BLaER1 treated with 17β-estradiol and CSF1 and Interleukin-3, amounts not matched to agents 10 nM and 100 nM (cell line): ENCODE data around the gene HIC1.

Experiments
- H3K27ac ChIP-seq, 11 experiments: shearing (Covaris generic); formaldehyde crosslinking; 2 replicates each; pipeline ENCODE4 v1.8.1; 2022
- H3K27me3 ChIP-seq, 11 experiments: shearing (Covaris generic); formaldehyde crosslinking; 2 replicates each; pipeline ENCODE4 v1.8.1; 2022
- H3K36me3 ChIP-seq, 11 experiments: shearing (Covaris generic); formaldehyde crosslinking; 2 replicates each; pipeline ENCODE4 v1.8.1; 2022
- H3K4me1 ChIP-seq, 10 experiments: shearing (Covaris generic); formaldehyde crosslinking; 2 replicates each; pipeline ENCODE4 v1.8.1; 2022
- H3K4me2 ChIP-seq, 11 experiments: shearing (Covaris generic); formaldehyde crosslinking; 2 replicates each; pipeline ENCODE4 v1.8.1; 2022
- H3K4me3 ChIP-seq, 10 experiments: shearing (Covaris generic); formaldehyde crosslinking; 2 replicates each; pipeline ENCODE4 v1.8.1; 2022
- H3K9ac ChIP-seq, 11 experiments: shearing (Covaris generic); formaldehyde crosslinking; 2 replicates each; pipeline ENCODE4 v1.8.1; 2022
- H3K9me3 ChIP-seq, 11 experiments: shearing (Covaris generic); formaldehyde crosslinking; replicated peaks in 1 of 11; 2 replicates each; pipeline ENCODE4 v1.8.1; 2022
- H4K20me1 ChIP-seq, 11 experiments: shearing (Covaris generic); formaldehyde crosslinking; 2 replicates each; pipeline ENCODE4 v1.8.1; 2022
- Cebpa-rat ChIP-seq, 11 experiments: shearing (Covaris generic); IDR thresholded peaks; 2 replicates each; pipeline ENCODE4 v1.8.1; 2022

The HIC1 gene

GRCh38 chr17:2015314-2015713 is 39.6 kb upstream of the HIC1 start:
- Histone ChIP-seq H3K9me3 (peaks cover 0 to 5% (median 0%) of the 10 kb centered on the region in 11 experiments; a peak in 1 of 22 replicates), H3K4me1 (peaks cover 48 to 91% (median 74%) of the 10 kb centered on the region in 10 experiments), H3K27me3 (peaks cover 0 to 28% (median 0%) of the 10 kb centered on the region in 11 experiments; a peak in 5 of 22 replicates), H3K36me3 (0 out of 22 replicates have a peak, but pooled peaks cover 0 to 5% (median 0%) of the 10 kb centered on the region in 11 experiments), H3K4me2 (peak overlapping the region in 3 of 11 experiments; percentile 25 to 100 (median 26); a peak in 1 of 22 replicates), H3K27ac (0 out of 22 replicates have a peak overlapping the region, but pooled peaks of 1 of the 11 experiments have one; percentile 10), H3K9ac (no peak overlapping the region), H4K20me1 (peaks cover 0 to 35% (median 16%) of the 10 kb centered on the region in 11 experiments; a peak in 12 of 22 replicates), H3K4me3 (no peak overlapping the region)
- TF ChIP-seq Cebpa-rat (IDR thresholded peaks at IDR 0.05), result no peak

DNA sequence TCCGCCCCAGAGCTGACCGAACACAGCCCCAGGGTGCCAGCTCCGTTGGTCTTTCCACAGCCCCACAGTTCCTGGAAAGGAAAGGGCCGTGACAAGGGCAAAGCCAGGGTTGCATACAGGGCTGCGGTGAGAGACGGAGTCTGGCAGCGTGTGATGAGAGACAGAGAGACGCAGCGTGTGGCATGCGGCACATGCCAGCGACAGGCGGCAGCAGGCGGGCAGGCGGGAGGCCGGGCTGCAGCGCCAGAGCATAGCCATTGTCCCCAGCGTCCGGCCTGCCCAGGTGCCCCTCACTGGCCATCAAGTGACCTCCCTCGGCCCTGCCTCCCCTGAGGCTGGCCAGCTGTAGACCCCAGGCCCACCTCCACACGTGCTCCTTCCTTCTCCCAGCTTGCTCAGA is 38.4 kb upstream of the HIC1 start:
- Histone ChIP-seq H3K4me1 (peaks cover 52 to 92% (median 75%) of the 10 kb centered on the region in 10 experiments), H3K9me3 (peaks cover 0 to 5% (median 0%) of the 10 kb centered on the region in 11 experiments; a peak in 1 of 22 replicates), H3K4me2 (peak overlapping the region in 9 of 11 experiments; percentile 81 to 100 (median 99); a peak in 19 of 22 replicates), H3K36me3 (0 out of 22 replicates have a peak, but pooled peaks cover 0 to 5% (median 0%) of the 10 kb centered on the region in 11 experiments), H3K27ac (peak overlapping the region in 1 of 11 experiments; percentile 71; a peak in 1 of 22 replicates), H3K27me3 (peaks cover 0 to 35% (median 0%) of the 10 kb centered on the region in 11 experiments; a peak in 5 of 22 replicates), H4K20me1 (peaks cover 0 to 42% (median 19%) of the 10 kb centered on the region in 11 experiments; a peak in 12 of 22 replicates), H3K9ac (peak overlapping the region in 3 of 11 experiments; percentile 49 to 72 (median 63); a peak in 3 of 22 replicates), H3K4me3 (no peak overlapping the region)
- TF ChIP-seq Cebpa-rat (IDR thresholded peaks at IDR 0.05), result no peak

- H3K9ac ChIP-seq, result peak overlapping the region in 10 of 11 experiments; percentile 28 to 72 (median 53); a peak in 17 of 22 replicates
These were observed 37.5 kb upstream of the HIC1 start for GRCh38 chr17:2017274-2017941.

DNA sequence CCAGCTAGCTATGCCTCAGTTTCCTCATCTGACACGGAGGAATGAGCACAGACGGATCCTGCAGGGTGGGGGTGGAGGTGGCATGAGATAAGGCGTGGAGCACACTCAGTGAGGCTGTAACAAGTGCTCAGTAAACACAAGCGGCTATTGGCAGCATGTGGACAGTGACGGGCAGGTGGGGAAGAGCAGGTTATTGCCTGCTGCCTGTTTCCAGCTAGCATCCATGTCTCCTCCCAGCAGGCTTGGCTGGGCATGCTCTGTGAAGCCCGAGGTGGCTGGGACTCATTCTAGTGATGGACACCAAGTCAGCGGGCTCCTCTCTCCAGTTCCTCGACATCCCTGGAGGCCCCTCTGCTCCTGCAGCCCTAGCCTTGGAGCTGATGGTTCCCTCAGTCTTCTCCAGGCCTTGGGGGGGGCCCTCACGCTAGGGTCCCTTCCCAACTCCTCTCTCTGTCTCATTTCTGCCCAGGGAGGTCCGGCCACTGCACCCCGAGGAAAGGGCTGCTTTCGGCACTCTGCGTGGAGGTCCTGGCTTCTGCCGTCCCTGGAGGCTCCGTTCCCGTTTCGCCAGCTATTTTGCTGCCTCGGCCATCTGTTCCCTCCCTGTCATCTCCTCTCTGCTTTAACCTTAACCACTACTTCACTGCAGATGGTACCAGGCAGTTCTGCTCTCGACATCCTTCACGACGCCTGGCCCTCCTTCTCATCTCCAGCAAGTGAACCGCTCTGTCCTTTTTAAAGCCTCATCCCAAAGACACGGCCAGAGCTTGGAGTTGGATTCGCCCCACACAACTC is 36.0 kb upstream of the HIC1 start:
- Histone ChIP-seq H3K27me3 (peaks cover 0 to 45% (median 2%) of the 10 kb centered on the region in 11 experiments; a peak in 13 of 22 replicates), H3K9me3 (peaks cover 0 to 2% (median 0%) of the 10 kb centered on the region in 11 experiments; a peak in 1 of 22 replicates), H3K4me1 (peaks cover 48 to 93% (median 78%) of the 10 kb centered on the region in 10 experiments), H3K36me3 (0 out of 22 replicates have a peak, but pooled peaks cover 0 to 3% (median 0%) of the 10 kb centered on the region in 11 experiments), H3K27ac (peak overlapping the region in 3 of 11 experiments; percentile 2 to 62 (median 61); a peak in 3 of 22 replicates), H4K20me1 (peaks cover 0 to 44% (median 19%) of the 10 kb centered on the region in 11 experiments; a peak in 12 of 22 replicates), H3K4me3 (no peak overlapping the region), H3K4me2 (peak overlapping the region; percentile 81 to 100 (median 99)), H3K9ac (peak overlapping the region in 7 of 11 experiments; percentile 45 to 72 (median 62); a peak in 8 of 22 replicates)
- no peak for TF ChIP-seq Cebpa-rat (IDR thresholded peaks at IDR 0.05)

More at GRCh38 chr17:2017274-2017941, 37.5 kb upstream of the HIC1 start:
- no peak for TF ChIP-seq Cebpa-rat (IDR thresholded peaks at IDR 0.05)
- Histone ChIP-seq H3K27ac (peak overlapping the region in 9 of 11 experiments; percentile 30 to 71 (median 62); a peak in 18 of 22 replicates), H3K4me1 (peaks cover 43 to 92% (median 75%) of the 10 kb centered on the region in 10 experiments), H4K20me1 (peaks cover 0 to 42% (median 19%) of the 10 kb centered on the region in 11 experiments; a peak in 12 of 22 replicates), H3K4me2 (peak overlapping the region; percentile 81 to 100 (median 99)), H3K27me3 (peaks cover 0 to 35% (median 0%) of the 10 kb centered on the region in 11 experiments; a peak in 5 of 22 replicates), H3K4me3 (peak overlapping the region in 6 of 10 experiments; percentile 6 to 53 (median 30); a peak in 8 of 20 replicates), H3K9me3 (peaks cover 0 to 5% (median 0%) of the 10 kb centered on the region in 11 experiments; a peak in 1 of 22 replicates), H3K36me3 (0 out of 22 replicates have a peak, but pooled peaks cover 0 to 5% (median 0%) of the 10 kb centered on the region in 11 experiments)

- Histone ChIP-seq H3K9me3 (no peaks in the 10 kb centered on the region), H3K4me3 (no peak overlapping the region), H3K4me2 (peak overlapping the region in 9 of 11 experiments; percentile 81 to 100 (median 99); a peak in 18 of 22 replicates), H3K4me1 (peaks cover 54 to 96% (median 84%) of the 10 kb centered on the region in 10 experiments), H3K36me3 (no peaks in the 10 kb centered on the region), H3K27me3 (peaks cover 6 to 53% (median 10%) of the 10 kb centered on the region in 11 experiments; a peak in 21 of 22 replicates), H3K27ac (peak overlapping the region in 2 of 11 experiments; percentile 35 to 61; a peak in 3 of 22 replicates), H3K9ac (peak overlapping the region in 3 of 11 experiments; percentile 63 to 64 (median 63); a peak in 2 of 22 replicates), H4K20me1 (peaks cover 0 to 52% (median 19%) of the 10 kb centered on the region in 11 experiments; a peak in 12 of 22 replicates)
- no peak for TF ChIP-seq Cebpa-rat (IDR thresholded peaks at IDR 0.05)
These were observed 35.2 kb upstream of the HIC1 start for GRCh38 chr17:2019723-2020122.

DNA sequence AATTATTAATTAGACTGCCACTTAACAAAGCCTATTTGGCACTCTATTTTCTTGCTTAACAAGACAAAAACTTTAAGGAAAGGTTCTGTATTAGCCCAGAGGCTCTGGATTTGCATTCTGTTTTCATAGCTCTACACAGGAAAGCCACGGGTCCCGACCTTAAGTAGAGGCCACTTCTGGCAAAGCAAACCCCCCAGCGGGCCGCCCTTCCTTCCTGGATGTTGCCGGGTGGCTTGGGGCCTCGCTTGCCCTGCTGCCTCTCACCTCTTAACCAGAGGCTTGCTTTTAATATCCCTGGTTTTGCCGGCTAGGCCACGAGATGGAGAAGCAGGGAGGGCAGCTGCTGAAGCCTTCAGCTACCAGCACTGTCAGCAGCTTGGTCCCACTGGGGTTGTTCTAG is 34.2 kb upstream of the HIC1 start:
- no peak for TF ChIP-seq Cebpa-rat (IDR thresholded peaks at IDR 0.05)
- Histone ChIP-seq H4K20me1 (peaks cover 0 to 56% (median 19%) of the 10 kb centered on the region in 11 experiments; a peak in 12 of 22 replicates), H3K36me3 (no peaks in the 10 kb centered on the region), H3K4me2 (peak overlapping the region; percentile 16 to 100 (median 99); a peak in 20 of 22 replicates), H3K27ac (peak overlapping the region in 5 of 11 experiments; percentile 17 to 61 (median 35); a peak in 7 of 22 replicates), H3K9ac (peak overlapping the region in 7 of 11 experiments; percentile 6 to 67 (median 37); a peak in 8 of 22 replicates), H3K9me3 (no peaks in the 10 kb centered on the region), H3K4me1 (peaks cover 55 to 93% (median 87%) of the 10 kb centered on the region in 10 experiments), H3K27me3 (peaks cover 14 to 63% (median 18%) of the 10 kb centered on the region in 11 experiments), H3K4me3 (peak overlapping the region in 1 of 10 experiments; percentile 27; a peak in 2 of 20 replicates)

DNA sequence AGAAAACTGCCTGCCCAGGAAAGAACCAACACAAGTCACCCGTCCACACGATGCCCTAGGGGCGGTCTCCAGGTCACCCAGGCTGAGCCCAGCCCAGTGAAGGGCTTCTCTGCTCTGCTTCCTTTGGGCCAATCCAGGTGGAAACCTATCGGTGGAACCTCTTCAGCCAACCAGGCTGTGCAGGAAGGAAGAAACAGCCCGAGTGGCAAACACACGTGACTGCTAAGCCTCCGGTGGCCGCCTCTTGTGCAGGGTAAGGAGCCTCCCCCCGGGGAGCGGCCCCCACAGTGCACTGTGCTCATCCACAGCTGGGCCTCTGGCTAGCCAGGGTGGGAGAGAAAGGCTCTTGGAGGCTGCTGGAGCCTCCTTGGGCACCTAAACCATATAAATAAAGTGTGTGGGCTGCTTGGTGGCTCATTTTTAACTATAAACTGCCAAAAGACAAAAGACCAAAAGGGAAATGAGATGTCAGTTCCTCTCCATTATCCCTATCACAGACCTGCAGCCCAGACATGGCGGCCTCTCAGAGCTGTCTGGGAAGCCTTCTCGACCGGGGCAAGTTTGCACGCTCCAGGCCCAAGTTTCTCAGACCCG is 32.2 kb upstream of the HIC1 start:
- H3K9me3 ChIP-seq, result no peaks in the 10 kb centered on the region
- H3K27ac ChIP-seq, result peak overlapping the region in 8 of 11 experiments; percentile 31 to 76 (median 68); a peak in 15 of 22 replicates
- H3K4me1 ChIP-seq, result peaks cover 46 to 91% (median 80%) of the 10 kb centered on the region in 10 experiments
- peak overlapping the region in 8 of 10 experiments; percentile 16 to 87 (median 76); a peak in 15 of 20 replicates for H3K4me3 ChIP-seq
- H3K9ac ChIP-seq, result peak overlapping the region in 8 of 11 experiments; percentile 2 to 85 (median 52); a peak in 15 of 22 replicates
- TF ChIP-seq Cebpa-rat (IDR thresholded peaks at IDR 0.05), result no peak
- H4K20me1 ChIP-seq, result peaks cover 0 to 48% (median 18%) of the 10 kb centered on the region in 11 experiments; a peak in 12 of 22 replicates
- H3K27me3 ChIP-seq, result peaks cover 21 to 80% (median 37%) of the 10 kb centered on the region in 11 experiments
- H3K4me2 ChIP-seq, result peak overlapping the region; percentile 99 to 100 (median 100)
- H3K36me3 ChIP-seq, result no peaks in the 10 kb centered on the region
